GM12874 (cell line): ENCODE results near the gene PLAAT2.

Experiments
- TF ChIP-seq, protein P1 (sequence below): IDR thresholded peaks from 2 replicates; pipeline ENCODE4 v1.5.1; 2011; ENCODE audit warnings: low read depth, mild to moderate bottlenecking, control low read depth, low read length, moderate library complexity; ENCODE audit not compliant: insufficient read depth

The PLAAT2 gene

DNA sequence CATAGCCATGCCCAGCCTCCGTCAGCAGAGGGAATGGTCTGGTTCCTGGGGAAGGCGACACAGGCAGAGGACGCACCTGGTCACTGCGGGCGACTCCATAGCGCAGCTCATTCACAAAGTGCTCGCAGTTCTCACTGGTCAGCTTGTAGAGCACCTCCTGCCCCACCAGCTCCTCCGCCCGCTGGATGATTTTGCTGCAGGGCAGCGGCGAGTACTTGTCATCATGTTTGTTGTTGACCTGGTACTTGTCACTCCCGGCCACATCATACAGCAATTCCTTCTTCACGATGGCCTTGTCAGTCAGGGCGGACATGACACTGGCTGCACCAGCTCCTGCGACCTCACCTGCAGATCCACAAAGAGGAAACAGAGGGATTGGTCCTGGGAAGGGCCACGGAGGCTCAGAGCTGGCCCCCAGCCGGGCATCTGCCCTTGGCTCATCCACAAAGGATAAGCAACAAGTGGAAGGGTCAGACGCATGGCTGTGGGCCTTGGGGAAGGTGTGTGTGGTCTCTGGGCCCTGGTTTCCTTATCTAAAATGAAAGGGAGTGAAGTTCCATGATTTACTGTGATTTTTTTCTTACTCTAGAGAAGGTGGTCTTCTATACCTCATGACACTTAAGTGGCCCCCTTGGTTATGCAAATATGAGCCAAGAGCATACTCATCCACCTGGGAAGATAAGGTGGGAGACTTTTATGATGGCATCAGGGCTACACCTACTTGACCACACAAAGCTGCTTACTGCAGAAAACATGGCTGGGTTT, 27.0 kb upstream of the PLAAT2 start:
- TF ChIP-seq, protein P1, sequence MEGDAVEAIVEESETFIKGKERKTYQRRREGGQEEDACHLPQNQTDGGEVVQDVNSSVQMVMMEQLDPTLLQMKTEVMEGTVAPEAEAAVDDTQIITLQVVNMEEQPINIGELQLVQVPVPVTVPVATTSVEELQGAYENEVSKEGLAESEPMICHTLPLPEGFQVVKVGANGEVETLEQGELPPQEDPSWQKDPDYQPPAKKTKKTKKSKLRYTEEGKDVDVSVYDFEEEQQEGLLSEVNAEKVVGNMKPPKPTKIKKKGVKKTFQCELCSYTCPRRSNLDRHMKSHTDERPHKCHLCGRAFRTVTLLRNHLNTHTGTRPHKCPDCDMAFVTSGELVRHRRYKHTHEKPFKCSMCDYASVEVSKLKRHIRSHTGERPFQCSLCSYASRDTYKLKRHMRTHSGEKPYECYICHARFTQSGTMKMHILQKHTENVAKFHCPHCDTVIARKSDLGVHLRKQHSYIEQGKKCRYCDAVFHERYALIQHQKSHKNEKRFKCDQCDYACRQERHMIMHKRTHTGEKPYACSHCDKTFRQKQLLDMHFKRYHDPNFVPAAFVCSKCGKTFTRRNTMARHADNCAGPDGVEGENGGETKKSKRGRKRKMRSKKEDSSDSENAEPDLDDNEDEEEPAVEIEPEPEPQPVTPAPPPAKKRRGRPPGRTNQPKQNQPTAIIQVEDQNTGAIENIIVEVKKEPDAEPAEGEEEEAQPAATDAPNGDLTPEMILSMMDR = no peak

DNA sequence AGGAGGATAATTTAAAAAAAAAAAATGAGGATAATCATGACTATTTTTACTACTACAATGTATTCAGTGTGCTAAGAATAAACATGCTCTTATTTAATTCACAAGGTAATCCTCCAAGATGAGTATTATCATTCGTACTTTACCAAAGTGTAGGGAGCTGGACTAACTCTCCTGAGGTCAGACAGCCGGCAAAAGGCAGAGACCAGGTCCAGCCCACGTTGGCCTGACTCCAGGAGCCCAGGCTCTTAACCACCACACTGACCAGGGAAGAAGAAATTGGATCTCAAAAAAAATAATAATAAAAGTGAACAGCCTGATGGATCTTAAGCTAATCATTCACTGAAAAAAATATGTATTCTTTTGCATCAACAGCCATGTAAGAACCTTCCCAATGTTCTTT, 25.8 kb upstream of the PLAAT2 start:
- TF ChIP-seq, protein P1 = no peak

DNA sequence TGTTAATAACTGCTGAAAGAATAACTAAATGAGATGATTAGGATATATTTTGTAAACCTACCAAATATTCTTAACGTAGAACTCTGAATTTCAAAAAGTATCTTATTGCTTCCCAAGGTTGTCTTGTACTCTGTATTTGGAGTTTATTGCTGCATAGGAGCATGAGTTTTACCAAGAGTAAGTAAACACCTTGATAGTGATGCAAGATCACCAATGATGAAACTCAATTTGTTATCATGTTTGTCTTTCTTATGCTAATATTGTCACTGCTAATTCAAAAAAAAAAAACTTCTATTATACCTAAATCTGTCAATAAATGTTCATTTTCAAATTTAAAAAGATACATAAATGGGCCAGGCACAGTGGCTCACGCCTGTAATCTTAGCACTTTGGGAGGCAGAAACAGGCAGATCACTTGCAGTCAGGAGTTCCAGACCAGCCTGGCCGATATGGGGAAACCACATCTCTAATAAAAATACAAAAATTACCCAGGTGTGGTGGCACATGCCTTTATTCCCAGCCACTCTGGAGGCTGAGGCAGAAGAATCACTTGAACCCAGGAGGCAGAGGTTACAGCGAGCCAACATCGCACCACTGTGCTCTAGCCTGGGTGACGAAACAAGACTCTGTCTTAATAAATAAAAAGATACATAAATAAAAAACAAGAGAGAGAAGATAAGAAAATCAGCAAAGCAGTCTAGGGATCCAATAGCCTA, 23.4 kb upstream of the PLAAT2 start:
- TF ChIP-seq, protein P1 = no peak

DNA sequence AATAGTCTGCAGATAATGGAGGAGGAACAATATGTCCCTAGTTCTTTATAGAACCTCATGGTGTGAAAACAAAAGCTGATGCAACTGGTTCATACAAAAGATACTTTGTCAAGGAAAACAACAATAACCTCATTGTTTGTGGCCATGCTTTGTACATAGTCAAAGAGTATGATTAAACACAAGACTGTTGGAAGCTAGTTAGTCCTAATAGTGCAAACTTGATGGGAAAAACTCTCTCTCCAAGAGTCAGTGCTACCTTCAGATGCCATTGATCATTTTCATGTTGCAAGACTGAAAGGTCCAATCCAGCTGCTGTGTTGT, 20.1 kb upstream of the PLAAT2 start:
- TF ChIP-seq, protein P1 = no peak

DNA sequence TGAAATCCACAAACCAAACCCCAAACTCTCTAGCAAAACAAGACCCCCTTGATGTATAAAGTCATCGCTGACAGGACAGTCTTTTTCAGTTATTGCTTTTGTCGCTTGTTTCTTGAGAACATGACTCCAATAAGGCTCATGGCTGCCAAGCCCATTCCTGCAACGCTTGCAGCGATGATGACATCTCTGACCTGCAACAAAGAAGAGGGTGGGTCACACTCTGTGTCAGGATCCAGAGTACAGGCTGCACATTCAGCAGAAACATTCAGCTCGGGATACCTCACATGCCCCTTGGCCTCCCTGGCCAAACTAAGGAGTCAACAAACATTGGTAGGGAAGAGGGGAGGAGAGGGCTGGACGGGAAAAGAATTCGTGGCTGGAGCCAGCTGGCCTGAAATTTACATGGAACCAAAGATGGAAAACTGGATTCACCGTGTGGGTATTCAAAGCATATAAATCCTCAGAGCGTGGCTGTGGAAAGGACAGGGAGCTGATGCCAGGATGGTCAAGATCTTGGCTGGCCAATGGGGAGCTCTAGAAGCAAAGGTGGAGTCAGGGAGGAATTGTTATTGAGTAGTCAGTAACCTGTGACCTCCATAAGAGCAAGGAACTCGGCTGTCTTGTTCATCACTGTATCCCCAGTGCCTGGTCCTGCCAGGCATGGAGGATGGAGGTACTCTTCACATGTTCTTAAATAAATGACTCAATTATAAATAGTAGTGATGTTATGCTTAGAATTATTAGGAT, 11.8 kb upstream of the PLAAT2 start:
- TF ChIP-seq, protein P1 = no peak

DNA sequence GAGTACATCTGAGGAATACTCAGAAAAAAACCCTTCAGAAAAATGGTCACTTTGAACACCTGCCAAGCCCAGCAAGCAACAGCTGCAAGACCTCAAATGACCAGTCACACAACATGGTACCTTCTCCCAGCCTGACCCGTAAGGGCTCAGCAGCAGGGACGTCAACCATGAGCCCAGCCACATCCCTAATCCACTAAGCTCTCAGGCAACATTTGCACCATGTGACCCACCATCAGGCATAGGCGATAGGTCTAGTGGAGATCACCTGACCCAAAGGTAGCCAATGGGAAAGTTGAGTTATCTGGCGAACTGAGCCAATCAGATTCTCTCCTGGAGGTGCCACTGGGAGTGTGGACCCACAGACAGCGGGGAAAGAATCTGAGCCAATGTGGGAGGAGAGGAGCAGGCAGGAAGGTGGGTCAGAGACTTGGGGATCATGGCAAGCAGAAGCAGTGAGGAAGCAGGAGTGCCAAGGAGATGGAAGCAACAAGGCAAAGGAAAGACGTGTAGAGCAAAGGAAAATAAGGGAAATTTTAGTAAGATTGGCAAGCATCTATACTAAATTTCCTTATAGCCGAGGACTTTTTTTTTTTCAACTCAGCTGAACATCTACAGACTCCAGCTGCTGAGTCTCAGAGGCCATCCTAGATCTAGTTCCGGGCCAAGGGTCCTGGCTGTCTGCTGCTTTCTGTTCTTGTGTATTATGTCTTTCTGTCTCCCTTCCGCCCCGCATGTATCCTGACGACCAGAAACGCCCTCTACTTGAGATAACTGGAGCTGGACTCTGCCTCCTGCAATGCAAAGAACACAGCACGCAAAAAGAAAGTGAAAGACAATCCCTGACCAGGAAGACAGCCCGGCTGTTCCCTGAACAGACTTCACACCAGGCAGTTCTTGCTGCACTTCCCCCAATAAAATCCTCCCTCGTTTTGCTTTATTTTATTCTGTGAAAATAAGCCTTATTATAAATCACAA, 11.0 kb upstream of the PLAAT2 start:
- TF ChIP-seq, protein P1 = no peak
